Colon (tissue), 2 donors: Measurements from ENCODE around the gene PRKACA.

Experiments
- FAIRE-seq: peaks from 2 replicates; lab custom pipeline; 2012; peaks lifted over from hg19 to GRCh38; lab: Jason Lieb, UNC
- donor health status: control.
- donor health status: control.

The PRKACA gene

GRCh38 chr19:14091813-14092462 is 25.6 kb downstream of the PRKACA start:
- no peak for FAIRE-seq

DNA sequence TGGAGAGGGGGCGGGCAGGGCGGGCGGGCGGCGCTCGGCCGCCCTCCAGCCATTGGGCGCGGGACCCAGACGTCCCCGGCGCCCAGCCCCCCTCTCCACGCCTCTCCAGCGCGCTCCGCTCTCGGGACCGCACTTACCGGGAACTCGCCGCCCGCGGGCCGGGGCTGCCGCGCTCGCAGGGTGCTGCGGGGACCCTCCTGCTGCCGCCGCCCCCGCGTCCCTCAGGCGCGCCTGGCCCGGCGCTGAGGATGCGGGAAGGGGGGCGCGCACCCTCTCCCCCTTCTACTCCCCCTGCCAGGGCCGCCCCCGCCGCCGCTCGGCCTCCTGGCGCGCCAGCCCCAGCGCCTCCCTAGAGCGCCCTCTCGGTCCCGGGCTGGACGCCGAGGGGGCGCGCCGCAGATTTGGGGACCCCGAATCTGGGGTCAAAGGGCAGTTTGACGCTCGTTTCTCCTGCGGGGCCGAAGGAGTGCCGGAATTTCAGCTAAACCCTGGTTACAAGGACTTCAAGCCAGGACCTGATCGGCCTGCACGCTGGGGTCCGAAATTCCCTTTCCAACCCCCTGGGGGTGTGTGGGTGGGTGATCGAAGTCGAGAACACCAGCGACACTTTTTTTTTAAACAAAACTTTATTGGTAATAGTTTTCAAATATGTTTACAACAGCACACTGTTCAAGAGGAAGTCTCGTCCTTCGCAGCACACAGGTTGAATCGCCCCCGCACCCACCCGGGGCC is 26.3 kb downstream of the PRKACA start:
- FAIRE-seq = no peak

DNA sequence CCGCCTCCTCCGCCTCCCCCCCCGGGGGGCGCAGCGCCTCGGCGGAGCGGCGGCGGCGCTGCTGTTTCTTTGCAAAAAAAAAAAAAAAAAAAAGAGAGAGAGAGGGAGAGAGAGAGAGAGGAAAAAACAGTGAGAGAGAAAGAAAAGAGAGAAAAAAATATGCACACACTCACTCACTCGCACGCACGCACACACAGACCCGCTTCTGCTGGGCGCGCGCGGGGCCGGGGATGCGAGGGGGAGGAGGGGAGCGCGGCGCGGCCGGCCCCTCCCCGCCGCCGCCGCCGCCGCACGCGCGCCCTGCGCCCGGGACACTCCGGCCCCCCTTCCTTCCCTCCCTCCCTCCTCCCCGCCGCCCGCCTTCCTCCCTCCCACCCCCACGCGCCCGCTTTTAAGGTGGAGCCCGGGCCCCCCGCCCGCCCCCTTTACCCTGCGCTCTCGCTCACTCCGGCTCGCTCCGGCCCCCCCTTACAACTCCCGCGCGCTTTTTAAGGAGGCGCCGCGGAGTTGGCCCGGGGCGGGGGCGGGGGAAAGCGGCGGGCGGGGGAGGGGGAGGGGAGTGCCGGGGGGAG is 27.0 kb downstream of the PRKACA start, which contains the start of gene SAMD1:
TSS of gene SAMD1 (minus strand) at position 243 of the 572 bp plus-strand sequence.
- FAIRE-seq = no peak

- no peak for FAIRE-seq
Observed at GRCh38 chr19:14089662-14090508, 27.7 kb downstream of the PRKACA start.

DNA sequence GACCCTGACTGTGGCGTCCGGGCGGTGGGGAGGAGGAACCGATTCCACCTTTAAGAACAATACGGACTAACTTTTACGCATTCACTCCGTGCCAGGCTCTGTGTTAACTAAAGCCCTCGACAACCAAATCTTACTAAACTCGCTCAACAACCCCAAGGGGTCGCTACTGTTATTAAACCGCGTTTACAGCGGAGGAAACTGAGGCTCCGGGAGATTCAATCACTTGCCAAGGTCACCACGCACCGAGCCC is 28.2 kb downstream of the PRKACA start:
- FAIRE-seq = no peak

- no peak for FAIRE-seq
Observed at GRCh38 chr19:14088634-14089411, 28.7 kb downstream of the PRKACA start.

- no peak for FAIRE-seq
Observed at GRCh38 chr19:14086098-14086497, 31.5 kb downstream of the PRKACA start.

- FAIRE-seq = no peak
Observed at GRCh38 chr19:14085309-14085995, 32.1 kb downstream of the PRKACA start, which contains the start of gene C19orf67. C19orf67 (minus strand) TSS chr19:14085783; CDS start chr19:14085627, 156 bp downstream.

GRCh38 chr19:14082675-14082960 is 34.9 kb downstream of the PRKACA start:
- FAIRE-seq = no peak

GRCh38 chr19:14081797-14082674 is 35.5 kb downstream of the PRKACA start:
- no peak for FAIRE-seq

DNA sequence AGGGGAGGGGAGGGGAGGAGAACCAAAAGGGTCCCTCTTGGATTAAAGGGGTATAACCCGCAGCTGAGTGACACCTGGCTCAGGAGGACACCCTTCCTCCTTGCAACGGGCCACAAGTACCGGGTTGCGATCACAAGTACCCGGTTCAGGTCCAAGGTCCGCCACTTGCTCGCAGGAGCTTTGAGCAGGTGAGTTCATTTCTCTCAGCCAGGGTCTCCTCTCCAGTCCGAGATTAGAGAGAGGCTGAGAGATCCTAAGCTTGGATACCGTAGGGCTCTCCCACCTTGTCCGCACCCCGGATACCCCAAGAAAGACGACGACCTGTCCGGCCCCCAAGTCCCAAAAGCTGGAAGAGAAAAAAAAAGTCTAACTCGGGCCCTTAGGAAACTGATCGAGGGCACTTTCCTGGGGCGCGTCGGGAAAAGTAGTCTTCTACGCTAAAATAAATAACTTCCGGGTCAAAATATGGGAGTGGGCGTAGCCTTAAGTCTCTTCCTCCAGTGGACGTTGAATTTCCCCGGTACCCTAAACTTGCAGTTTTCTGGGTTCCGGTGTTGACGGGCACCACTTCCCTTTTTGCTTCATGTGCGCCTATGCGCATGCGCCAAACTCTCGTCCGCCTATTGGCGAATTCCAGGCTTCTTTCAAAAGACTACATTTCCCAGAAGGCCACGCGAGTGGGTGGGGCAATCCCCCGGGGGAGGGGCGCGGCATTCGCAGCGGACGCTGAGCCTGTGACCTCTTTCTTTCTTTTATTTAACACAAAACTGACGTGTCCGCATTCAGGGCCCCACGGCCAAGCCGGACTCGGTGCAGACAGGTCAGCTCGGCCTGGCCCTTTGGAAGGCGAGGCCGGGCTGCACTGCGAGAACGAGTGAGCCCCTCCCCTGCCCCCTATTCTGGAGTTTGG is 36.4 kb downstream of the PRKACA start:
- peak; percentile 72 for FAIRE-seq

DNA sequence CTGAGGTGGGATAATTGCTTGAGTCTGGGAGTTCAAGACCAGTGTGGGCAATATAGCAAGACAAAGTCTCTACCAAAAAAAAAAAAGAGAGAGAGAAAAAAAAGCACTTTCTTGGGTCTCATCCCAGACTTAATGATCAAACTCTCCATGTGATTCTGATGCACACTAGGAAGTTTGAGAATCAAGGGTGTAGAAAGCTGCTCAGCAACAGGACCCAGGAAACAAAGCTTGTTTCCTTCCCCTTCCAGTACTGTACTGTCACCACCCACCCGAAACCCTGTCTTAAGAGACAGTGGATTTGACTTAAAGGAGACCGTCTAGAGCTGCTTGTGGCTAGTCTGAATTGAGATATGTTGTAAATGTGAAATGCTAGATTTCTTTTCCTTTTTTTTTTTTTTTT is 39.2 kb downstream of the PRKACA start:
- no peak for FAIRE-seq

- FAIRE-seq = no peak
Observed at GRCh38 chr19:14073925-14074838, 43.4 kb downstream of the PRKACA start.

DNA sequence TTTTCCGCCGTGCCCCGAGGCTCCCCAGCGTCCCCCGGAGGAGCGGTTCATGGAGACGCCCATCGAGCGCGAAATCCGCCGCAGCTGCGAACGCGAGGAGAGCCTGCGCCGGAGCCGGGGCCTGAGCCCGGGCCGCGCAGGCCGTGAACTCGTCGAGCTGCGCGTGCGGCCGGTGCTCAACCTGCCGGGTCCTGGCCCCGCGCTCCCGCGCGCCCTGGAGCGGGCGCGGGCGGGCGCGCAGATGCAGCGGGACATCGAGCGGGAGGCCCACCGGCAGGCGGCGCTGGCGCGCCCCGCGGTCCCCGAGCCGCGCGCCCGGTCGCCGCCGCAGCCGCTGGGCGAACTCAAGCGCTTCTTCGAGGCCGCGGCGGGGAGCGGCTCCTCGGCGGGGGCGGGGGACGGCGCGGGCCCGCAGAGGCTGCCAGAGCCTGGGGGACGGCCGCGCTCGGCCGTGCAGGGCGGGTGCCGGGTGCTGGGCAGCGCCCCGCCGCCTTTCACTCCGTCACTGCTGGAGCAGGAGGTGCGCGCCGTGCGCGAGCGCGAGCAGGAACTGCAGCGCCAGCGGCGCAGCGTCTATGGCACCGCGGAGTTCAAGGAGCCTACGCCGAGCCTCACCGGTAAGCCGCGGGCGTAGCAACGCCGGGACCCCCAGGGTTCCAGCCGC is 44.2 kb downstream of the PRKACA start:
- no peak for FAIRE-seq

DNA sequence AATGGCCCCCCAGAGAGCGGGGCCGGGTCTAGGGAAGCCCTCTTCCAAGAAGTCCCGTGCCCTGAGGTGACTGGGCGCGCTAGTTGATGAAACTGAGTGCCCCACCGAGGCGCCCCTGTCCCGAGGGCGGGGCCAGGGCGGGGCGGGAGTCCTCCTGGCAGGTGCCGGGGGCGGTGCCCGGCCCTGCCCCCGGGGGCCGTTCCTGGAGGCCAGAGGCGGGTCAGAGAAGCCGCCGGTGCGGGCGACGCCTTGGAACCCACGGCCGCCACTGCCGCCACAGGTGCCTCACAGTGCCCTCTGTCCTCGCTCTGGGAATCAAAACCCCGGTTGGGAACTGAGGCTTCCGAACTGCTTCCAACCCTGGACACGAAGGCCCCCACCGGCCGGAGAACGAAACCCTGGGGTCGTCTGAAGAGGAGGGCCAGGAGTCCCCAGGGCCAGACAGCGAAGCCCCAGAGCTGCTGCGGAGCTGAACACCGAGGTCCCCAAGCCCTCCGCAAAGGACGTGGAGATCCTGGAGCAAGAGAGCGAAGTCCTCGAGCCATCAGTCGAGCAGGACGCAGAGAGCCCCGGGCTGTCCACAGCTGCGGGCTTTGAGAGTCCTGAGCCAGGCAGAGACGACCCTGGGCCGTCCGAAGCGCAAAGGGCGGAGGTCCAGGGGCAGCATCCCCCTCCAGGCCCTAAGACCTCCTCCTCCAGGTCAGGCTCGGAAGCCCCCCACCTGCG is 44.9 kb downstream of the PRKACA start, which contains the start of gene MISP3:
TSS of gene MISP3 (plus strand) at position 252 of the 726 bp plus-strand sequence. CDS start 524 bp downstream, outside the sequence.
- no peak for FAIRE-seq

GRCh38 chr19:14070268-14071050 is 47.1 kb downstream of the PRKACA start:
- FAIRE-seq = no peak
